Motor neuron (in vitro differentiated cells): ENCODE measurements around the gene PDHA1. TPM values are rescaled to one million over a fixed set of nuclear protein-coding genes. Genes with fewer than 3 reads are reported as not detected.

Experiments used
- ATAC-seq, 8 experiments: fragments of 200-7000 bp; cut with Tn5 transposase; replicated peaks in 6 of 8; 2 replicates each; pipeline ENCODE4 v1.8.0; 2021; ENCODE audit warnings: mild to moderate bottlenecking in 8 of 8, moderate library complexity in 8 of 8
- H3K27ac ChIP-seq, 2 donors: fragments of 250-450 bp; sonication (Bioruptor Pico); 2 replicates each; pipeline ENCODE4 v1.9.0; 2021; ENCODE audit warnings: antibody characterized with exemption in 2 of 2, mild to moderate bottlenecking in 2 of 2, moderate library complexity in 1 of 2
- H3K4me1 ChIP-seq, 2 donors: fragments of 250-450 bp; sonication (Bioruptor Pico); replicated peaks in 1 of 2; 2 replicates each; pipeline ENCODE4 v1.6.1; 2021; ENCODE audit warnings: antibody characterized with exemption in 2 of 2, mild to moderate bottlenecking in 2 of 2, moderate library complexity in 1 of 2
- H3K4me3 ChIP-seq, 5 donors: fragments of 250-450 bp; sonication (Bioruptor Pico); 2 replicates each; pipeline ENCODE4 v1.9.0; 2021; ENCODE audit warnings: antibody characterized with exemption in 5 of 5, mild to moderate bottlenecking in 5 of 5, moderate library complexity in 4 of 5
- WGBS, 10 experiments: fragments of 450-650 bp; shearing (Covaris generic); methylation state at CpG; one replicate each; pipeline ENCODE4 v1.0.0; 2022; 5-methylcytosine and 5-hydroxymethylcytosine counted together
- in situ Hi-C, 9 experiments: fragments of 400-800 bp; cut with MboI; loops; one replicate each; pipeline ENCODE4 v1.15.0; 2021; ENCODE audit warnings: low sequenced_read_pairs in 9 of 9, low pct_unique_long_range_greater_than_20kb in 2 of 9; ENCODE audit not compliant: unreplicated experiment in 9 of 9
- total RNA-seq, 8 experiments: library from RNA; unstranded; fragments of 300-600 nt; gene quantifications; 2 replicates each; pipeline versions ENCODE4 v1.2.3 to v1.2.4, GENCODE V29; 2022

The PDHA1 gene
- total RNA-seq, 8 experiments from 2014 or later: 72.2 to 249 (median 95.3) TPM

DNA sequence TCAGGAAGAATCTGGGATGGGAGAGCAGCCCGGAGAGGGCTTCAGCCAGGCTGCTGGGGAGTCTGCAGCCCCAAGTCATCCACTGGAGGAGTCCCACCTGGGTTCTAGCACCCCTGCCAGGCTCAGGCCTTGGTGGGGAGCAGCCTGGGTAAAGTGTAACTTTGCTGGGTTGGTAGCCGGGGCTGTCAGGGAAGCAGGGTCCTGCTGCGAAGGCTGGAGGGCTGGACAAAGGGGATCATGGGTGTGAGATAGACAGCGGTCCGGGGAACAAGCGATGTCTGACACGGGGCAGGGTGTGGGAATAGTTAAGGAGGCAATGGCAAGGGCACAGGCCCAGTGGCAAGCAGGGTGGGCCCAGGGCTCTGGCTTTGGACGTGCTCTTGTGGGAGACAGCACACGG, 37.6 kb downstream of the PDHA1 start:
- H3K4me1 ChIP-seq: no peaks in the 10 kb centered on the region
- WGBS, 10 experiments: no CpG with 5 or more reads among the region's 9 CpGs
- no peak for ATAC-seq
- no peak overlapping the region for H3K4me3 ChIP-seq
- H3K27ac ChIP-seq: no peak overlapping the region
- in situ Hi-C loops: loop anchor here in 3 of 9 experiments (25.0 kb wide), 2 partner anchors 131 to 156 kb away; partner anchors contain the start of gene MAP3K15 (in 2 of the 3)

DNA sequence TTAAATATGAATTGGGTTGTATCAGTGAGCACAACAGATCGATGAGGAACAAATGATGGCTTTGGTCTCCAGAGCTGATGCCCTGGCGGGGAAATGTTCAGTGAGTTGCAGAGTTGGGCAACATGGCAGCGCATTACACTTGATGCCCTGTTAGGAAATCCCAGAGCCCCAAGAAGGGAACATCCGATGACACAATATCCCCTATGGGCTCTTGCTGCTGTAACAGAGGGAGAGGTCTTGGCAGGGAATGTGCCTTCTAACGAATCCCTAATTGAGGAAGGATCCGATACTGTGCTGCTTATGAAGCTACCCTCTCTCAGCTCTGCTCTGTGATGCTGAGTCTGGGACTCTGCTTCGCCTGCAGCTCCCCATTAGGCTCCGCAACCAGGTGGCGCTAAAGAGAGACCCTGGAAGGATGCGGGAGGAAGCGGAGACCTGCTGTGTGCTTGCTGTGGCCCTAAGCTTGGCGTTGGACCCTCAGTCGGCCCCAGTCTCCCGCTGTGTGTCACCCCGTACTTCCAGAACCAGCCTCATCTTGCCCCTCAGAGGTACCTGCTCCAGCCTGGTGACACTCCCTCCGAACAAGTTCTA, 38.9 kb downstream of the PDHA1 start:
- no peak overlapping the region for H3K27ac ChIP-seq
- H3K4me3 ChIP-seq: no peak overlapping the region
- ATAC-seq: peak in 7 of 8 experiments; percentile 43 to 85 (median 53)
- WGBS, 10 experiments: 0 to 100% (median 65%) methylated on average over 1 to 14 of the region's 16 CpGs; no CpG with 5 or more reads in 4 of the 10 experiments
- H3K4me1 ChIP-seq: no peaks in the 10 kb centered on the region
- in situ Hi-C loops: loop anchor here in 3 of 9 experiments (25.0 kb wide), 2 partner anchors 130 to 155 kb away; partner anchors contain the start of gene MAP3K15 (in 2 of the 3)

- no peak overlapping the region for H3K27ac ChIP-seq
- no peak overlapping the region for H3K4me3 ChIP-seq
- H3K4me1 ChIP-seq: no peaks in the 10 kb centered on the region
- no peak for ATAC-seq
- in situ Hi-C loops: loop anchor here in 3 of 9 experiments (25.0 kb wide), 2 partner anchors 126 to 151 kb away; partner anchors contain the start of gene MAP3K15 (in 2 of the 3)
- 47% methylated on average over 2 of the region's 4 CpGs; no CpG with 5 or more reads in 9 of the 10 experiments for WGBS, 10 experiments
Observed at GRCh38 chrX:19386679-19387078, 43.0 kb downstream of the PDHA1 start.

DNA sequence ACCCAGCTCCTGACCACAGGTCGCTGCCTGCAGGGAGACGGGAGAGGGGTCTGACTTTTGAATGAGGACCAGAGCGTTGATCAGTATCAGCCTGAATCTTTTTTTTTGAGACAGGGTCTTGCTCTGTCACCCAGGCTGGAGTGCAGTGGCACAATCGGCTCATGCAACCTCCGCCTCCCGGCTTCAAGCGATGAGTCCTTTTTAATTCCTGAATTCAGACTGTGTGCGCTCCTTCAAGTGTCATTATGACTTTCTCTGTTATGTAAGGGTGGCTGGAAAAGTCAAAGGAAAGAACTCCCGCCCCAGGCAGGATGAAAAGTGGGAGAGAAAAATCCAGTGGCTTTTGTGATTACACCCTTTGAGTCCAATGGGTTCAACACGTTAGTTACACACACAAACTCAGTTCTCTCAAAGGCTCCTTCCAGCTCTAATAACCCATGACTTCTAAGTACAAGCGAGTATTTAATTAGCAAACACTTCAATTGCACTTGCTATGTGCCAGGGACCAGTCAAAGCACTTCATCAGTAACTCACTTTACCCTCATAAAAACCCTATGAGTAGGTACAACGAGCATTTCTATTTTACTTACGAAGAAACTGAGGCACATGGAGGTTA, 44.4 kb downstream of the PDHA1 start:
- in situ Hi-C loops: loop anchor here in 3 of 9 experiments (25.0 kb wide), 2 partner anchors 124 to 149 kb away; partner anchors contain the start of gene MAP3K15 (in 2 of the 3)
- H3K27ac ChIP-seq: no peak overlapping the region
- H3K4me1 ChIP-seq: no peaks in the 10 kb centered on the region
- WGBS, 10 experiments: 47 to 49% methylated on average over 3 to 5 of the region's 13 CpGs; no CpG with 5 or more reads in 8 of the 10 experiments
- no peak overlapping the region for H3K4me3 ChIP-seq
- ATAC-seq: no peak

DNA sequence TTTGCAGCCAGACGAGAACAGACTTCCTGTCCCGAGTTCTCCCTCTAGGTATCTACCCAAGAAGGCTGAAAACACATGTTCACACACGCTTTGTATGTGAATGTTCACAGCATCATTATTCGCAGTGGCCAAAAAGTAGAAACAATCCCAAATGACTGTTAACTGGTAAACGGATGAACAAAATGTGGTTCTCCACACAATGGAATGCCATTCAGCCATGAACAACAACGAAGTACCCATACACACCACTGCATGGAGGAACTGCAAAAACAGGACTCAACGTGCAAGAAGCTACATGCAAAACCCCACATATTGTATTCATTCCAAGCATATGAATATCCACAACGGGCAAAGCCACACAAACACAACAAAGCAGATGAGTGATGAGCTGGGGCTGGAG, 45.0 kb downstream of the PDHA1 start:
- no peak for ATAC-seq
- in situ Hi-C loops: loop anchor here in 3 of 9 experiments (25.0 kb wide), 2 partner anchors 124 to 149 kb away; partner anchors contain the start of gene MAP3K15 (in 2 of the 3)
- Histone ChIP-seq H3K4me1 (no peaks in the 10 kb centered on the region), H3K4me3 (no peak overlapping the region), H3K27ac (no peak overlapping the region)
- 0 to 90% (median 43%) methylated on average over 1 to 6 of the region's 8 CpGs; no CpG with 5 or more reads in 7 of the 10 experiments for WGBS, 10 experiments

GRCh38 chrX:19389227-19389845, 45.6 kb downstream of the PDHA1 start:
- Histone ChIP-seq H3K4me3 (no peak overlapping the region), H3K4me1 (no peaks in the 10 kb centered on the region), H3K27ac (no peak overlapping the region)
- in situ Hi-C loops: loop anchor here in 3 of 9 experiments (25.0 kb wide), 2 partner anchors 123 to 148 kb away; partner anchors contain the start of gene MAP3K15 (in 2 of the 3)
- 0 to 13% (median 10%) methylated on average over 1 to 3 of the region's 4 CpGs; no CpG with 5 or more reads in 7 of the 10 experiments for WGBS, 10 experiments
- ATAC-seq: peak in 1 of 8 experiments; percentile 57

DNA sequence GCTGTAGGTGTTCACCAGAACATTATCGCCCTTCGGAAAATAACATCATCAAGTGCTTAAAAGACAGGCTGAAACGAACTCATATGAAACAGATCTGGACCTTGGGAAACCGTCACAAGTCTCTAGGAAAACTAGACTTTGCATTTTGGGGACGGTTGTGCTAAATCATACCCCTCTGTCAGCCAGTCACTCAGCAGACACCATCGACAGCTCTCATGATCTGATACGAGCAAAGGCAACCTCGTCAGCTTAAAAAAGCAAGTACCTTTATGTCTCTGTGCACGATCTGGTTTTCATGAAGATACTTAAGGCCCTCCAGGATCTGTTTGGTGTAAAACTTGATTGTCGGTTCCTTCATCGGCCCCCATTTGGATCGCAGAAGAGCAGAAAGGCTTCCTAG, 48.4 kb downstream of the PDHA1 start:
- in situ Hi-C loops: loop anchor here in 3 of 9 experiments (25.0 kb wide), 2 partner anchors 120 to 145 kb away; partner anchors contain the start of gene MAP3K15 (in 2 of the 3)
- Histone ChIP-seq H3K27ac (no peak overlapping the region), H3K4me3 (no peak overlapping the region), H3K4me1 (no peaks in the 10 kb centered on the region)
- ATAC-seq: no peak
- 47 to 92% (median 90%) methylated on average over 2 to 9 of the region's 12 CpGs; no CpG with 5 or more reads in 7 of the 10 experiments for WGBS, 10 experiments

DNA sequence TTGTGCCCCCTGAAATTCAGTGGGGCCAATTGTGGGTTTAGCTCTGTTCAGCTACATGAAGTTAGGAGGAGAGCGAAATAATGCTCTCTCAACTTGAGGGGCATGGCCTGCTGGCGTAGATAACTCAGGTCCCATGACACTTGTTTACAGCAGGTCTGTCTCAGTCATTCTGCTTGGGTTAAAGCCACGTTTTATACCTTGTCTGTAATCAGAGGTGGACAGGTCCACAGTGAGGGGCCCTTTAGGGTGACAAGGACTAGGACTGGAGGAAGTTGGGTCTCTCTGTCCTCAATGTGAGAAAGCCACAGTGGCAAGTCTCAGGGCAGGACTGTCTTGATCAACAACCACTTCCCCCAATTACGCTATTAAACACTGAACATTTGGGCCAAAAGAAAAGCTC, 49.0 kb downstream of the PDHA1 start:
- in situ Hi-C loops: loop anchor here in 3 of 9 experiments (25.0 kb wide), 2 partner anchors 120 to 145 kb away; partner anchors contain the start of gene MAP3K15 (in 2 of the 3)
- Histone ChIP-seq H3K4me3 (no peak overlapping the region), H3K4me1 (no peaks in the 10 kb centered on the region), H3K27ac (no peak overlapping the region)
- WGBS, 10 experiments: 50% methylated on average over 2 of the region's 4 CpGs; no CpG with 5 or more reads in 9 of the 10 experiments
- no peak for ATAC-seq

GRCh38 chrX:19403696-19404095, 60.0 kb downstream of the PDHA1 start:
- in situ Hi-C loops: no loop called here
- Histone ChIP-seq H3K4me3 (no peak overlapping the region), H3K27ac (no peak overlapping the region)

DNA sequence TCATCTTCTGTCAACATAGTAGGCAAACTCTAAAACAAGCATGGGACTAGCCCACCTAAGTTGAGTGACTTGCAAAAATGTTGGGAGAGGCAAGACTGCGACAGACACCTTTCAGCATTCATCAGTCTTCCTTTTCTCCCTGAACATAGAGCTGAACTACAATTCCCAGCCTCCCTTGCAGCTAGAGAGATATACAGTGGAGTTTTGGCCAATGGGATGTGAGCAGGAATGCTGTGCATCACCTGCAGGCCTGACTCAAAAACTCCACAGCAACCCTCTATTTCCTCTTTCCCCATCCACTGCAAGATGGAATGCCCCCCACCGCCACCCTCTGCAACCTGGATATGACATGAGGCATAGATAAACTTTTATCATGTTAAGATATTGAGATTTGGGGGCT, 66.5 kb downstream of the PDHA1 start:
- WGBS, 10 experiments: 10 to 100% (median 60%) methylated on average over 1 to 2 of the region's 2 CpGs; no CpG with 5 or more reads in 7 of the 10 experiments
- in situ Hi-C loops: no loop called here
- no peak overlapping the region for H3K4me3 ChIP-seq
- no peak for ATAC-seq
- no peaks in the 10 kb centered on the region for H3K4me1 ChIP-seq
- no peak overlapping the region for H3K27ac ChIP-seq

More at GRCh38 chrX:19403696-19404095, 60.0 kb downstream of the PDHA1 start:
- ATAC-seq: no peak
- no peaks in the 10 kb centered on the region for H3K4me1 ChIP-seq
